ENCODE measurements around the gene ANAPC2. TPM values are rescaled to one million over a fixed set of nuclear protein-coding genes. Genes with fewer than 3 reads are reported as not detected.
A peak's percentile ranks its signal among the peaks of the same experiment; 100 is the strongest.

Gene ANAPC2
- total and polyA plus RNA-seq, 4 donors: 31.9 to 60.9 (median 41.1) TPM

DNA sequence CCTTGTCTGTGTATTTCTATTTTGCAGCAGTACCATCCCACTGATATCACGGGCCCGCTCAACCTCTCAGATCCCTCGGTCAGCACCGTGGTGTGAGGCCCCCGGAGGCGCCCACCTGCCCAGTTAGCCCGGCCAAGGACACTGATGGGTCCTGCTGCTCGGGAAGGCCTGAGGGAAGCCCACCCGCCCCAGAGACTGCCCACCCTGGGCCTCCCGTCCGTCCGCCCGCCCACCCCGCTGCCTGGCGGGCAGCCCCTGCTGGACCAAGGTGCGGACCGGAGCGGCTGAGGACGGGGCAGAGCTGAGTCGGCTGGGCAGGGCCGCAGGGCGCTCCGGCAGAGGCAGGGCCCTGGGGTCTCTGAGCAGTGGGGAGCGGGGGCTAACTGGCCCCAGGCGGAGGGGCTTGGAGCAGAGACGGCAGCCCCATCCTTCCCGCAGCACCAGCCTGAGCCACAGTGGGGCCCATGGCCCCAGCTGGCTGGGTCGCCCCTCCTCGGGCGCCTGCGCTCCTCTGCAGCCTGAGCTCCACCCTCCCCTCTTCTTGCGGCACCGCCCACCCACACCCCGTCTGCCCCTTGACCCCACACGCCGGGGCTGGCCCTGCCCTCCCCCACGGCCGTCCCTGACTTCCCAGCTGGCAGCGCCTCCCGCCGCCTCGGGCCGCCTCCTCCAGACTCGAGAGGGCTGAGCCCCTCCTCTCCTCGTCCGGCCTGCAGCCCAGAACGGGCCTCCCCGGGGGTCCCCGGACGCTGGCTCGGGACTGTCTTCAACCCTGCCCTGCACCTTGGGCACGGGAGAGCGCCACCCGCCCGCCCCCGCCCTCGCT lies 20.4 kb downstream of the ANAPC2 start:
- Histone ChIP-seq H3K27ac (ENCODE audit: low read depth in 1 of 2, low read length in 1 of 2) (no peak overlapping the region), H3K36me3 (ENCODE audit: control insufficient read depth in 4 of 4, insufficient read depth in 4 of 4, low read length in 4 of 4) (no peaks in the 10 kb centered on the region), H3K9ac (ENCODE audit: insufficient read depth in 1 of 2, low read length in 2 of 2) (no peak overlapping the region), H3K9me3 (ENCODE audit: control insufficient read depth in 4 of 4, insufficient read depth in 3 of 4, low read length in 3 of 4) (no peaks in the 10 kb centered on the region), H3K4me1 (ENCODE audit: control insufficient read depth in 5 of 5, insufficient read depth in 5 of 5, low read length in 5 of 5) (peaks cover 0 to 17% (median 0%) of the 10 kb centered on the region in 5 donors), H3K4me3 (no peak overlapping the region), H3K27me3 (ENCODE audit: control insufficient read depth in 3 of 3, insufficient read depth in 3 of 3, low read length in 2 of 3) (peaks cover 9 to 49% (median 30%) of the 10 kb centered on the region in 3 donors)
- ATAC-seq (ENCODE audit: insufficient read depth, low FRiP score) (peak; percentile 16), DNase-seq (peak; percentile 30 to 49 (median 47))
- TF ChIP-seq, protein P1, sequence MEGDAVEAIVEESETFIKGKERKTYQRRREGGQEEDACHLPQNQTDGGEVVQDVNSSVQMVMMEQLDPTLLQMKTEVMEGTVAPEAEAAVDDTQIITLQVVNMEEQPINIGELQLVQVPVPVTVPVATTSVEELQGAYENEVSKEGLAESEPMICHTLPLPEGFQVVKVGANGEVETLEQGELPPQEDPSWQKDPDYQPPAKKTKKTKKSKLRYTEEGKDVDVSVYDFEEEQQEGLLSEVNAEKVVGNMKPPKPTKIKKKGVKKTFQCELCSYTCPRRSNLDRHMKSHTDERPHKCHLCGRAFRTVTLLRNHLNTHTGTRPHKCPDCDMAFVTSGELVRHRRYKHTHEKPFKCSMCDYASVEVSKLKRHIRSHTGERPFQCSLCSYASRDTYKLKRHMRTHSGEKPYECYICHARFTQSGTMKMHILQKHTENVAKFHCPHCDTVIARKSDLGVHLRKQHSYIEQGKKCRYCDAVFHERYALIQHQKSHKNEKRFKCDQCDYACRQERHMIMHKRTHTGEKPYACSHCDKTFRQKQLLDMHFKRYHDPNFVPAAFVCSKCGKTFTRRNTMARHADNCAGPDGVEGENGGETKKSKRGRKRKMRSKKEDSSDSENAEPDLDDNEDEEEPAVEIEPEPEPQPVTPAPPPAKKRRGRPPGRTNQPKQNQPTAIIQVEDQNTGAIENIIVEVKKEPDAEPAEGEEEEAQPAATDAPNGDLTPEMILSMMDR (IDR thresholded peaks at IDR 0.05; ENCODE audit: control extremely low read depth, extremely low read depth): no peak
- 7 to 12% methylated on average over 45 to 57 of the region's 57 CpGs for WGBS, 2 donors

DNA sequence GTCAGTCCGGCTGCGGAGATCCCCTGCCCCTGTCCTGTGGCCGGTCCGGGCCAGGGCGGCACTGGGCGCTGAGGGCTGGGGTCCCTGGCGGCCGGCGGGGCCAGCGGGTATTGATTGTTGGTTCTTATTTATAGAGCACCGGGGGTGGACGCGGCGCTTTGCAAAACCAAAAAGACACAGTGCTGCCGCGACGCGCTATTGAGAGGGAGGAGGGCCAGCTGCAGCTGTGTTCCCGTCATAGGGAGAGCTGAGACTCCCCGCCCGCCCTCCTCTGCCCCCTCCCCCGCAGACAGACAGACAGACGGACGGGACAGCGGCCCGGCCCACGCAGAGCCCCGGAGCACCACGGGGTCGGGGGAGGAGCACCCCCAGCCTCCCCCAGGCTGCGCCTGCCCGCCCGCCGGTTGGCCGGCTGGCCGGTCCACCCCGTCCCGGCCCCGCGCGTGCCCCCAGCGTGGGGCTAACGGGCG lies 21.0 kb downstream of the ANAPC2 start:
- Histone ChIP-seq H3K4me1 (ENCODE audit: control insufficient read depth in 5 of 5, insufficient read depth in 5 of 5, low read length in 5 of 5) (peaks cover 0 to 18% (median 0%) of the 10 kb centered on the region in 5 donors), H3K4me3 (no peak overlapping the region), H3K27ac (ENCODE audit: low read depth in 1 of 2, low read length in 1 of 2) (no peak overlapping the region), H3K9me3 (ENCODE audit: control insufficient read depth in 4 of 4, insufficient read depth in 3 of 4, low read length in 3 of 4) (no peaks in the 10 kb centered on the region), H3K36me3 (ENCODE audit: control insufficient read depth in 4 of 4, insufficient read depth in 4 of 4, low read length in 4 of 4) (no peaks in the 10 kb centered on the region), H3K27me3 (ENCODE audit: control insufficient read depth in 3 of 3, insufficient read depth in 3 of 3, low read length in 2 of 3) (peaks cover 9 to 54% (median 30%) of the 10 kb centered on the region in 3 donors), H3K9ac (ENCODE audit: insufficient read depth in 1 of 2, low read length in 2 of 2) (no peak overlapping the region)
- TF ChIP-seq, protein P1 (IDR thresholded peaks at IDR 0.05; ENCODE audit: control extremely low read depth, extremely low read depth): no peak
- DNase-seq (no peak), ATAC-seq (ENCODE audit: insufficient read depth, low FRiP score) (no peak)
- WGBS, 2 donors: 25 to 40% methylated on average over 31 to 44 of the region's 44 CpGs

DNA sequence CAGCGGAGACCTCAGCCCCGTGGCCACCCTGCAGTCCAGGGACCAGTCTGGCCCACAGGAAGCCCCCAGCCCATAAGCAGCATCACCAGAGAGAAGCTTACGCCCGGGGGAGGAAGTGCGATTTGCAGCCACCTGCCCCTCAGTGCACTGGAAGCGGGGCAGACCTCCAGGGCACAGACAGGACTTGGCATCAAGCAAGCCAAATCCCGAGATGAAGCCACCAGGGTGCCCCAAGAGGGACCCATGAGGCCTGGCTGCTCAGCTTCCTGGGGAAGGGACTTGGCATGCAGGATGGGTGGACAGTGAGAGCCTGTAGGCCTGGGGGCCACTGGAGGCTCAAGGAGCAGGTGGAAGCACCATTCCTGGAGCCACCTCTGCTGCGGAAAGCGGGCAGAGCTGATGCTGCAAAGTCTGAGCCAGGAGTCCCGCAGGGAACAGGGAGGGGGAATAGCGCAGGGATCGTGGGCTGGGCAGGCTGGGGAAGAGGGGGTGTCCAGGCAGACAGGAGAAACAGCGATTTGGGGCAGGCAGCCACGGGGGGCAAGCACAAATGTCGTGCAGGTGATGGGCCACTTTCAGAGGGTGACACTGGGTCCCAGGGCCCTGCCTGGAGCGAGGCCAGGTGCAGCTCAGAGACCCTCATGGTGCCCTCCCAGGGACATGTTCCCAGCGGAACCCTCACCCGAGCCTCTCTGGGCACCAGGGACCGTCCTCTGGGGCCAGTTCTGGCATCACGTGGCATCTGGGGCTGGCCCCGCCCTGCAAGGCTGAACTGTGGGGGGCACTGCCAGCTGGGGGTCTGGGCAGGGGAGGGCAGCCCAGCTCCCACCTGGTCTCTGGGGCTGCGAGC lies 21.8 kb downstream of the ANAPC2 start:
- TF ChIP-seq, protein P1 (IDR thresholded peaks at IDR 0.05; ENCODE audit: control extremely low read depth, extremely low read depth): no peak
- ATAC-seq (ENCODE audit: insufficient read depth, low FRiP score): no peak
- no peak overlapping the region for H3K4me3 ChIP-seq
- DNase-seq: no peak
- H3K27me3 ChIP-seq (ENCODE audit: control insufficient read depth in 3 of 3, insufficient read depth in 3 of 3, low read length in 2 of 3): peaks cover 9 to 57% (median 30%) of the 10 kb centered on the region in 3 donors
- H3K9ac ChIP-seq (ENCODE audit: insufficient read depth in 1 of 2, low read length in 2 of 2): no peak overlapping the region
- no peak overlapping the region for H3K27ac ChIP-seq (ENCODE audit: low read depth in 1 of 2, low read length in 1 of 2)
- 67 to 71% methylated on average over 21 to 22 of the region's 22 CpGs for WGBS, 2 donors
- no peaks in the 10 kb centered on the region for H3K9me3 ChIP-seq (ENCODE audit: control insufficient read depth in 4 of 4, insufficient read depth in 3 of 4, low read length in 3 of 4)
- peaks cover 0 to 18% (median 0%) of the 10 kb centered on the region in 5 donors for H3K4me1 ChIP-seq (ENCODE audit: control insufficient read depth in 5 of 5, insufficient read depth in 5 of 5, low read length in 5 of 5)
- no peaks in the 10 kb centered on the region for H3K36me3 ChIP-seq (ENCODE audit: control insufficient read depth in 4 of 4, insufficient read depth in 4 of 4, low read length in 4 of 4)
